WI38 (cell line): ENCODE data around the gene CNOT6L.

ENCODE experiments used
- H3K4me3 ChIP-seq: 2 replicates; pipeline ENCODE4 v1.5.1; 2011; ENCODE audit warnings: low read depth, mild to moderate bottlenecking, control low read depth, low read length
- TF ChIP-seq, protein P1 (sequence below): IDR thresholded peaks from 2 replicates; pipeline ENCODE4 v1.5.1; 2012; ENCODE audit warnings: low read depth, mild to moderate bottlenecking, control low read depth, low read length

CNOT6L gene

DNA sequence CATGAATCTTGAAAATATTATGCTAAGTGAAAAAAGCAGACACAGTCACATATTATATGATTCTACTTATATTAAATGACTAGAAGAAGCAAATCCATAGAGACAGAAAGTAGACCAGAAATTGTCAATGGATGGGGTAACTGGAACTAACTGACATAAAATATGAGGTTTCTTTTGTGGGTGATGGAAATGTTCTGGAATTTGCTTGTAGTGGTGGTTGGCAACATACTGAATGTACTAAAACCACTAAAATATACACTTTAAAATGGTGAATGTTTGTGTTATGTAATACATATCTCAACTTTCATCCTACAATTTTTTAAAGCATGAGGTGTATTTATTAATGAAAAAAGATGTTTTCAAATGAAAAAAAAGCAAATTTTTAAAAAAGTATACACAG lies 14.7 kb downstream of the CNOT6L start:
- TF ChIP-seq, protein P1, sequence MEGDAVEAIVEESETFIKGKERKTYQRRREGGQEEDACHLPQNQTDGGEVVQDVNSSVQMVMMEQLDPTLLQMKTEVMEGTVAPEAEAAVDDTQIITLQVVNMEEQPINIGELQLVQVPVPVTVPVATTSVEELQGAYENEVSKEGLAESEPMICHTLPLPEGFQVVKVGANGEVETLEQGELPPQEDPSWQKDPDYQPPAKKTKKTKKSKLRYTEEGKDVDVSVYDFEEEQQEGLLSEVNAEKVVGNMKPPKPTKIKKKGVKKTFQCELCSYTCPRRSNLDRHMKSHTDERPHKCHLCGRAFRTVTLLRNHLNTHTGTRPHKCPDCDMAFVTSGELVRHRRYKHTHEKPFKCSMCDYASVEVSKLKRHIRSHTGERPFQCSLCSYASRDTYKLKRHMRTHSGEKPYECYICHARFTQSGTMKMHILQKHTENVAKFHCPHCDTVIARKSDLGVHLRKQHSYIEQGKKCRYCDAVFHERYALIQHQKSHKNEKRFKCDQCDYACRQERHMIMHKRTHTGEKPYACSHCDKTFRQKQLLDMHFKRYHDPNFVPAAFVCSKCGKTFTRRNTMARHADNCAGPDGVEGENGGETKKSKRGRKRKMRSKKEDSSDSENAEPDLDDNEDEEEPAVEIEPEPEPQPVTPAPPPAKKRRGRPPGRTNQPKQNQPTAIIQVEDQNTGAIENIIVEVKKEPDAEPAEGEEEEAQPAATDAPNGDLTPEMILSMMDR: no peak
- H3K4me3 ChIP-seq: no peak overlapping the region

- H3K4me3 ChIP-seq: no peak overlapping the region
- TF ChIP-seq, protein P1: no peak
Measured at GRCh38 chr4:77802402-77802801, 16.8 kb downstream of the CNOT6L start.

DNA sequence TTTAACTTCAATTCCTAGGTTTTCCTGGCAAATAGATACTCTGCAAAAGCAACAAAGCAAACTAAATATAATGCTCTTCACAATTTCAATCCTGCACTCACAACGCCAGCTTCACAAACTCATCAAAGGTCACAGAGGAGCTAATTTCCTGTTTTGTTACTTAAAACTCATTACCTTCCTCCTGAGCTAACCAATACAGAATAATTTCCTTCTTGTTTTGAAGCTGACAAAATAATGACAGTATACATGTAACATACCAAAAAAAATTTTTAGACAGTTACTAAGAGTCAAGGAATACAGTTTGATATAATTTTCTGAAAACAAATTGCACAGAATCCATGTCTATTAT lies 17.9 kb downstream of the CNOT6L start:
- no peak overlapping the region for H3K4me3 ChIP-seq

DNA sequence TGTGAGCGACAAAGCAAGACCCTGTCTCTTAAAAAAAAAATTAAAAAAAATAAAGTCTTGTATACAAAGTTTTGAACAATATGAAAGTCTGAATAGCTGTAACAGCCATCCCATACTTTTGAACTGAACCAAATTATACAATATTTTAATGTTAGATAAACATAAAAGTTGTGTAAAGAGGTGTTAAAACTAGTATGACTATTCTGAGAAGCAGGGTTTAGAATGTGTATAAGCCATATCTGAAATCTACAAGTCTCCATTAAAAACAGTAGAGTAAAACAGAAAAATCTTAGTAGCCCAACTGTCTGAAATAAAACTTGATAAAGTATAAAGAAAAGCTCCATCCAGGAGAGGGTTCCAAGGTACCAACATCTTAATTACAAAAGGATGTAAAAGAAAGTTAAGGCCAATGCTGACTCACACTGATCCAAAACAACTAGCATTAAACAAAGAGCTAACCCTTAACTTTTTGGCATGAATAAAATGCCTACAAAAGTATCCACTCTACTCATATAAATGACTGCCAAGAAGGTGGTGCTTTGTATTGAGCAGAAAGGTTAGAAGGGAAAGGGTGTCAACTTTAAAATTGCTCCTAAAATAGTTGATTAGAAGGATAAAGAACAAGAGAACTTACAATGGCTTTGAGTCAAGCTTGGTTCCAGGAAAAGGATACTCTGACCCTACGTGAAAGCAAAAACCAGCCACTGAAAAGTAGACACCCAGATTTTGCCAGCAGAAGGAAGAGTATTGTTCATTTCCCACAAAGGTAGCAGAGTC lies 18.5 kb downstream of the CNOT6L start:
- TF ChIP-seq, protein P1: no peak
- no peak overlapping the region for H3K4me3 ChIP-seq

More for the DNA sequence above, 17.9 kb downstream of the CNOT6L start:
- TF ChIP-seq, protein P1: no peak

- TF ChIP-seq, protein P1: no peak
- H3K4me3 ChIP-seq: no peak overlapping the region
Measured at GRCh38 chr4:77800077-77800476, 19.1 kb downstream of the CNOT6L start.

- TF ChIP-seq, protein P1: no peak
Measured at GRCh38 chr4:77798385-77798784, 20.8 kb downstream of the CNOT6L start.

DNA sequence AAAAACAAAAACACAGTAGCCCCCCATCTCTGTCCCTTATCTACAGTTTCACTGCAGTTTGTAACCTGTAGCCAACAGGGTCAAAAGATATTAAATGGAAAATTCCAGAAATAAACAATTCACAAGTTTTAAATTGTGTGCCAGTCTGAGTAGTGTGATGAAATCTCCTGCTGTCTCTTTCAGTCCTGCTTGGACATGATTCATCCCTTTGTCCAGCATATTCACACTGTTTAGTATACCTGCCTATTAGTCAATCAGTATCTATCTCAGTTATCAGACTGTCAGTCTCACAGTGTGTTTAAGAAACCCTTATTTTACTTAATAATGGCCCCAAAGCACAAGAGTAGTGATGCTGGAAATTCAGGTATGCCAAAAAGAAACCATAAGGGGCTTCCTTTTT lies 21.9 kb downstream of the CNOT6L start:
- no peak overlapping the region for H3K4me3 ChIP-seq
- TF ChIP-seq, protein P1: no peak

More at GRCh38 chr4:77798385-77798784, 20.8 kb downstream of the CNOT6L start:
- H3K4me3 ChIP-seq: no peak overlapping the region
